Tibial artery (tissue), 4 donors: ENCODE measurements around the gene C1QTNF9B.

Source experiments
- DNase-seq, 2 donors: peaks; one replicate each; pipeline ENCODE4 v3.0.0-alpha.2; 2019
- H3K27ac ChIP-seq, 2 donors: fragments of 200-600 bp; sonication (generic) in 1 of 2; 1 replicate in 1 of 2; 2 replicates in 1 of 2; pipeline ENCODE4 v1.5.1; 2018 to 2019; ENCODE audit warnings: mild to moderate bottlenecking in 1 of 2
- H3K27me3 ChIP-seq, 2 donors: fragments of 200-600 bp; sonication (generic) in 1 of 2; one replicate each; pipeline versions ENCODE4 v1.5.1 to v1.6.0; 2016 to 2019
- H3K36me3 ChIP-seq, 3 donors: fragments of 200-600 bp; sonication (generic) in 2 of 3; one replicate each; pipeline ENCODE4 v1.5.1; 2016 to 2019; ENCODE audit warnings: mild to moderate bottlenecking in 2 of 3
- H3K4me1 ChIP-seq, 4 donors: fragments of 200-600 bp; sonication (generic) in 2 of 4; 1 replicate in 3 of 4; 2 replicates in 1 of 4; pipeline ENCODE4 v1.5.1; 2016 to 2019
- H3K4me3 ChIP-seq, 2 donors: fragments of 200-600 bp; sonication (generic) in 1 of 2; 1 replicate in 1 of 2; 2 replicates in 1 of 2; pipeline ENCODE4 v1.5.1; 2018 to 2019; ENCODE audit warnings: mild to moderate bottlenecking in 2 of 2
- H3K9me3 ChIP-seq, 3 donors: fragments of 200-600 bp; sonication (generic) in 1 of 3; one replicate each; pipeline ENCODE4 v1.5.1; 2016 to 2019
- intact Hi-C: fragments of 100-400 bp; cut with DNase I; formaldehyde crosslinking; loops from one replicate; pipeline ENCODE4 v1.15.0; 2023; ENCODE audit warnings: low total_unique reads
- TF ChIP-seq, protein P1 (sequence below), 2 experiments: fragments of 200-600 bp in 1 of 2; fragments of 450-650 bp in 1 of 2; IDR thresholded peaks; one replicate each; pipeline ENCODE4 v1.5.1; 2017 to 2019; ENCODE audit warnings: antibody characterized with exemption in 2 of 2, mild to moderate bottlenecking in 1 of 2, moderate library complexity in 1 of 2

The C1QTNF9B gene

DNA sequence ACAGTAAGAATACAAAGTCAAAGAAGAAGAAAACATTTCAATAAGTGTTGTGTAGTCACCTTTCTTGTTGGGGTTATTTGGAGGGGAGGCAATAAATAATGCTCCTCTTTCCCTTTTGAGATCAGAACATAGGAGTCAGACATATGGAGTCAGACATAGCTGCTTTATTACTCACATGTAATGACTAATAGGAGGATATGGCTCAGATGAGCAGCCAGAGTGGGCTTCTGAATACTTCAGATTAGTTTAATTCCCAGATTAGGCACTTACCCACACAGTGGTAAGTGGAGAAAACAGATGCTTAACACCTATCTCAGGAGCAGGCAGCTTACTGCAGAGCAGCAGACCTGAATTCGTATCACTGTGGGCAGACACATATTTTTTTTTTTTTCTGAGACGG is 31.7 kb upstream of the C1QTNF9B start:
- H3K36me3 ChIP-seq, result no peaks in the 10 kb centered on the region
- DNase-seq, result no peak
- peaks cover 0 to 3% of the 10 kb centered on the region in 2 donors for H3K27me3 ChIP-seq
- intact Hi-C loops, result no loop called here
- TF ChIP-seq, protein P1, sequence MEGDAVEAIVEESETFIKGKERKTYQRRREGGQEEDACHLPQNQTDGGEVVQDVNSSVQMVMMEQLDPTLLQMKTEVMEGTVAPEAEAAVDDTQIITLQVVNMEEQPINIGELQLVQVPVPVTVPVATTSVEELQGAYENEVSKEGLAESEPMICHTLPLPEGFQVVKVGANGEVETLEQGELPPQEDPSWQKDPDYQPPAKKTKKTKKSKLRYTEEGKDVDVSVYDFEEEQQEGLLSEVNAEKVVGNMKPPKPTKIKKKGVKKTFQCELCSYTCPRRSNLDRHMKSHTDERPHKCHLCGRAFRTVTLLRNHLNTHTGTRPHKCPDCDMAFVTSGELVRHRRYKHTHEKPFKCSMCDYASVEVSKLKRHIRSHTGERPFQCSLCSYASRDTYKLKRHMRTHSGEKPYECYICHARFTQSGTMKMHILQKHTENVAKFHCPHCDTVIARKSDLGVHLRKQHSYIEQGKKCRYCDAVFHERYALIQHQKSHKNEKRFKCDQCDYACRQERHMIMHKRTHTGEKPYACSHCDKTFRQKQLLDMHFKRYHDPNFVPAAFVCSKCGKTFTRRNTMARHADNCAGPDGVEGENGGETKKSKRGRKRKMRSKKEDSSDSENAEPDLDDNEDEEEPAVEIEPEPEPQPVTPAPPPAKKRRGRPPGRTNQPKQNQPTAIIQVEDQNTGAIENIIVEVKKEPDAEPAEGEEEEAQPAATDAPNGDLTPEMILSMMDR (IDR thresholded peaks at IDR 0.05), result no peak
- H3K4me1 ChIP-seq, result no peaks in the 10 kb centered on the region
- no peaks in the 10 kb centered on the region for H3K9me3 ChIP-seq
- no peak overlapping the region for H3K4me3 ChIP-seq
- no peak overlapping the region for H3K27ac ChIP-seq

- H3K36me3 ChIP-seq, result no peaks in the 10 kb centered on the region
- H3K27ac ChIP-seq, result no peak overlapping the region
- no peaks in the 10 kb centered on the region for H3K9me3 ChIP-seq
- H3K4me1 ChIP-seq, result no peaks in the 10 kb centered on the region
- TF ChIP-seq, protein P1 (IDR thresholded peaks at IDR 0.05), result no peak
- no peak overlapping the region for H3K4me3 ChIP-seq
- no peaks in the 10 kb centered on the region for H3K27me3 ChIP-seq
- intact Hi-C loops, result loop anchor here (5.0 kb wide), 1 partner anchor 299 kb away; no protein-coding TSS in a partner anchor
- no peak for DNase-seq
Observed at GRCh38 chr13:23923031-23923430, 25.7 kb upstream of the C1QTNF9B start.

DNA sequence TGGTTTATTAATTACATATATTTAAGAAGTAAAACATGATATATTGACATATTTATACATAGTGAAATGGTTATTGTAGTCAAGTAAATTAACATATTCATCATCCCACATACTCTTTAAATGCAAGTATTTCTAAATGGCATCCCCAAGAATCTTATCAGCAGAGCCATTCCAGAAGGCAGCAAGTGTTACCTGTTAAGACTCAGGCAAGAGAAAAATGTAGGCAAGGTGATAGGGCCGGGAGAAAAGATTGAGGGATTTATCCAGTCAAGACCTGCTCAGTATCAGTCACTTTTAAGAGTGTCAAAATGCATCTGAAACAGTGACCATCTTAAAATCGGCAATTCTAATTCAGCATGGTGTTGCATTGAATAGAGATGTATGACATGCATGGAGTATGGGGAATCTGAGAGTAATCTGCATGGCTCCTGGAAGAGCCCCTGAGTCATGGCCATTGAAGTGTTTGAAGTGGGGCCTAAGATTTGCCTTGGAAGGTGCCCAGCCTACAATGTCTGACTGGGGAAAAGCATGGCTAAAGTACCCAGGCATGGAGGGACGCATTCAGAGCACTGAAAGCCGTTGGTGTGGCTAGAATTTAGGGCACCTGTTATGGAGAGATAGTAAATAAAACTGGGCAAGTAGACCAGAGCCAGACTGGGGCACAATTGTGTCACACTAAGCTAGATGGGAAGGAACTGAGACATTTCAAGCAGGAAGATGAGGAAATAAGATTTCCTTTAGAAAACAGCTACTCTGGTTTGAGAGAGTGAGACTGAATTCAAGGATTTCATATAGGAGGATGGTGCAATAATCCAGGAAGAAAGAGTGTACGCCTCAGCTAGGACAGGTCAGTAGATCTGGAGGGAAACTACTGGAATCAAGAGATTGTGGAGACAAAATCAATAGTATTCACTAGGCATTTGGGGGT is 25.0 kb upstream of the C1QTNF9B start:
- Histone ChIP-seq H3K4me1 (no peaks in the 10 kb centered on the region), H3K36me3 (no peaks in the 10 kb centered on the region), H3K4me3 (no peak overlapping the region), H3K27ac (no peak overlapping the region), H3K27me3 (no peaks in the 10 kb centered on the region), H3K9me3 (no peaks in the 10 kb centered on the region)
- no peak for DNase-seq
- intact Hi-C loops, result loop anchor here (5.0 kb wide), 1 partner anchor 300 kb away; no protein-coding TSS in a partner anchor
- TF ChIP-seq, protein P1 (IDR thresholded peaks at IDR 0.05), result no peak

DNA sequence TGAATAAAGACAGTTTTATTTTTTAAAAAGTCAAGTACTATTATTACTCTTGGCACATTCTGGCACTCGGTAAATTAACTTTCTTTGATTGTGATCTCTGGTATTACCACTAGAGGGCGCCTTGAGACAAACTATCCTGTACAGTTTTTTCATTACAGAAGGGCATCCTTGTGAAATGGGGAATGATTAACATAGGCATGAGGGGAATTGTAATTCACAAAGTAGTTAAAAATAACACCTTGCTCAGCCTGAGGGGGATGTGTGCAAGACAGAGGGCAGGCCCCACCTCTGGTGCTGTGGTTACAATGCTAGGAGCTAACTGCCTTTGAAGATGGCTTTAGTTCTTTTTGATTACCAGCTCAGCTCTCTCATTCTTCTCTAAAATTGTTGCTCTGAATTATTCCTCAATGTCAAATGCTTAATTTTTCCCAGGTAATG is 24.2 kb upstream of the C1QTNF9B start:
- no peak overlapping the region for H3K4me3 ChIP-seq
- intact Hi-C loops, result loop anchor here (5.0 kb wide), 1 partner anchor 301 kb away; no protein-coding TSS in a partner anchor
- no peaks in the 10 kb centered on the region for H3K27me3 ChIP-seq
- TF ChIP-seq, protein P1 (IDR thresholded peaks at IDR 0.05), result peak; percentile 34 to 42
- H3K9me3 ChIP-seq, result no peaks in the 10 kb centered on the region
- no peak overlapping the region for H3K27ac ChIP-seq
- no peaks in the 10 kb centered on the region for H3K4me1 ChIP-seq
- no peaks in the 10 kb centered on the region for H3K36me3 ChIP-seq
- no peak for DNase-seq

GRCh38 chr13:23919006-23919405 is 21.7 kb upstream of the C1QTNF9B start:
- no peaks in the 10 kb centered on the region for H3K36me3 ChIP-seq
- H3K4me3 ChIP-seq, result no peak overlapping the region
- H3K9me3 ChIP-seq, result no peaks in the 10 kb centered on the region
- TF ChIP-seq, protein P1 (IDR thresholded peaks at IDR 0.05), result no peak
- DNase-seq, result no peak
- H3K27ac ChIP-seq, result no peak overlapping the region
- H3K4me1 ChIP-seq, result no peaks in the 10 kb centered on the region
- intact Hi-C loops, result no loop called here
- H3K27me3 ChIP-seq, result peaks cover 0 to 4% of the 10 kb centered on the region in 2 donors
